Activated CD4-positive, alpha-beta memory T cell treated with anti-CD3 and anti-CD28 coated beads for 36 hours (primary cell): ENCODE data around the gene BMPR2. TPM values are rescaled to one million over a fixed set of nuclear protein-coding genes. Genes with fewer than 3 reads are reported as not detected.
"Not testable (repeated sequence)": the region's sequence is repeated elsewhere in the genome, so short reads cannot be mapped to it uniquely, and the experiment has no call there.

Experiments used
- CTCF ChIA-PET: fragments of 350-600 bp; sonication (Branson Sonifier 250); formaldehyde crosslinking; loops from one replicate; lab custom pipeline; 2021; ENCODE audit warnings: antibody characterized with exemption, inconsistent platforms; lab: Charles Lee
- POLR2A ChIA-PET: fragments of 350-600 bp; sonication (Branson Sonifier 250); formaldehyde crosslinking; loops from one replicate; lab custom pipeline; 2021; ENCODE audit warnings: antibody characterized with exemption; lab: Charles Lee
- DNase-seq: peaks from one replicate; pipeline ENCODE4 v3.0.0-alpha.2; 2020
- H3K27ac Mint-ChIP-seq: one replicate; pipeline ENCODE4 v1.8.0; 2021; ENCODE audit warnings: mixed read lengths
- H3K27me3 Mint-ChIP-seq: one replicate; pipeline ENCODE4 v1.8.0; 2021; ENCODE audit warnings: mixed read lengths
- H3K36me3 Mint-ChIP-seq: one replicate; pipeline ENCODE4 v1.8.0; 2021; ENCODE audit warnings: mixed read lengths
- H3K4me1 Mint-ChIP-seq: one replicate; pipeline ENCODE4 v1.8.0; 2021; ENCODE audit warnings: low read depth, mixed read lengths
- H3K4me3 Mint-ChIP-seq: one replicate; pipeline ENCODE4 v1.8.0; 2021; ENCODE audit warnings: mild to moderate bottlenecking, mixed read lengths
- H3K9me3 Mint-ChIP-seq: one replicate; pipeline ENCODE4 v1.8.0; 2021; ENCODE audit warnings: mixed read lengths
- intact Hi-C: fragments of 100-400 bp; cut with micrococcal nuclease; formaldehyde crosslinking; loops from one replicate; pipeline ENCODE4 v1.15.1; 2023
- total RNA-seq, 2 experiments: library from RNA; stranded (reverse); gene quantifications; one replicate each; pipeline ENCODE4 v1.2.3, GENCODE V29; 2021

BMPR2 gene
- total RNA-seq, 2 experiments from 2014 or later: 8.2 to 8.7 TPM

GRCh38 chr2:202361108-202361507 is 15.0 kb upstream of the BMPR2 start:
- Mint-ChIP-seq H3K9me3 (no peaks in the 10 kb centered on the region), H3K36me3 (no peaks in the 10 kb centered on the region), H3K4me3 (no peak overlapping the region), H3K27me3 (no peaks in the 10 kb centered on the region), H3K4me1 (no peaks in the 10 kb centered on the region), H3K27ac (no peak overlapping the region)
- CTCF ChIA-PET: no interaction called here
- intact Hi-C loops: no loop called here
- POLR2A ChIA-PET: no interaction called here
- no peak for DNase-seq

- Mint-ChIP-seq H3K4me1 (peaks cover 14% of the 10 kb centered on the region), H3K27me3 (no peaks in the 10 kb centered on the region), H3K4me3 (no peak overlapping the region), H3K27ac (no peak overlapping the region), H3K36me3 (peaks cover 2% of the 10 kb centered on the region), H3K9me3 (no peaks in the 10 kb centered on the region)
- no peak for DNase-seq
- intact Hi-C loops: loop anchor here (2.0 kb wide), 1 partner anchor 69 kb away; no protein-coding TSS in a partner anchor
- ChIA-PET CTCF (no interaction called here), POLR2A (no interaction called here)
Observed at GRCh38 chr2:202373490-202373889, 2.6 kb upstream of the BMPR2 start.

DNA sequence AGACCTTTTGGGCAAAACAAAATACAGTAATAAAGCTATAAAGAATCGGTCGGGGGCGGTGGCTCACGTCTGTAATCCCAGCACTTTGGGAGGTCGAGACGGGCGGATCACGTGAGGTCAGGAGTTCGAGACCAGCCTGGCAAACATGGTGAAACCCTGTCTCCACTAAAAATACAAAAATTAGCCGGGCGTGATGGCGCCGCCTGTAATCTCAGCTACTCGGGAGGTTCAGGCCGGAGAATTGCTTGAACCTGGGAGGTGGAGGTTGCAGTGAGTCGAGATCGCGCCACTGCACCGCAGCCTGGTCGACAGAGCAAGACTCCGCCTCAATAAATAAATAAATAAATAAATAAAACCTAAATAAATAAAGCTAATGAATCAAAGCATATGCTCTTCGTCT is 1.7 kb upstream of the BMPR2 start:
- H3K27ac Mint-ChIP-seq, H3K27me3 Mint-ChIP-seq, DNase-seq, H3K36me3 Mint-ChIP-seq, intact Hi-C loops, H3K9me3 Mint-ChIP-seq, CTCF ChIA-PET: not testable (repeated sequence)
- POLR2A ChIA-PET: interaction anchor here (1.4 kb wide), 1 partner anchor 35 kb away, joined by 3 read pairs; no protein-coding TSS in a partner anchor
- peaks cover 19% of the 10 kb centered on the region for H3K4me1 Mint-ChIP-seq
- H3K4me3 Mint-ChIP-seq: peak overlapping the region; percentile 98

- CTCF ChIA-PET: no interaction called here
- intact Hi-C loops: loop anchor here (1.0 to 5.0 kb wide), 4 partner anchors 98 to 733 kb away; partner anchors contain the start of genes CARF, FAM117B and WDR12
- peak overlapping the region; percentile 78 for H3K27ac Mint-ChIP-seq
Observed at GRCh38 chr2:202375033-202375608, 1.0 kb upstream of the BMPR2 start.

DNA sequence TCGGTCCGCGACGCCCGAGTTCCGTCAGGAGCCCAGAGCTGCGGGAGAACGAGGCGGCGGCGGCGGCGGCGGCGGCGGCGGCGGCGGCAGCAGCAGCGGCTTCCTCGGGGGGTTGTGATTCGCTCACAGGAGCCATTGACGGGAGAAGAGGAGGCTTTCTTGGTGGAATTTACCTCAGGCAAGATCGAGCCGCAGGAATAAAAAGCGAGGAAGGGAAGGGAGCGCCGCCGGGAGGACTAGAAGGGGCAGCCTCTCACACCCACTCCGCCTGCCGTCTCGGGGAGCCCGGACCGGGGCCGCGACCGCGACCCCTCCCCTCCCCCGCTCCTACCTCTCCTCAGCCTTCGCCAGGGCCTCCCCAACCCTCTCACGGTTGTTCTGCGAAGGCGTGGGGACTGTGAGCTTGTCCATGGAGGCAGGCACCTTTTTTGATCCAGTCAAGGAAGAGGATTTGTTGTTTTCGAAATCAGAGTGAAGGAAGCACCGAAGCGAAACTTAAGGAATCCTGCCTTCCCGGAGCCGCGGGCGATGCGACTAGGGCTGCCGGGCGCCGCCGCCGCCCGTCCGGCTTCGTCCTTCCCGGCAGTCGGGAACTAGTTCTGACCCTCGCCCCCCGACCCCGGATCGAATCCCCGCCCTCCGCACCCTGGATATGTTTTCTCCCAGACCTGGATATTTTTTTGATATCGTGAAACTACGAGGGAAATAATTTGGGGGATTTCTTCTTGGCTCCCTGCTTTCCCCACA is 506 bp downstream of the BMPR2 start:
- peak overlapping the region; percentile 80 for H3K27ac Mint-ChIP-seq
- no peaks in the 10 kb centered on the region for H3K9me3 Mint-ChIP-seq
- H3K36me3 Mint-ChIP-seq: peaks cover 2% of the 10 kb centered on the region
- peak; percentile 56 for DNase-seq
- CTCF ChIA-PET: no interaction called here
- POLR2A ChIA-PET: interaction anchor here (1.2 to 1.3 kb wide), 2 partner anchors 106 to 107 kb away, joined by 3 read pairs; no protein-coding TSS in a partner anchor
- intact Hi-C loops: loop anchor here (2.0 to 5.0 kb wide), 4 partner anchors 99 to 862 kb away; partner anchors contain the start of genes CARF, CYP20A1, FAM117B and WDR12
- no peaks in the 10 kb centered on the region for H3K27me3 Mint-ChIP-seq
- peak overlapping the region; percentile 98 for H3K4me3 Mint-ChIP-seq
- H3K4me1 Mint-ChIP-seq: peaks cover 30% of the 10 kb centered on the region

More at GRCh38 chr2:202375033-202375608, 1.0 kb upstream of the BMPR2 start:
- peaks cover 24% of the 10 kb centered on the region for H3K4me1 Mint-ChIP-seq
- no peaks in the 10 kb centered on the region for H3K27me3 Mint-ChIP-seq
- peak overlapping the region; percentile 98 for H3K4me3 Mint-ChIP-seq
- peak; percentile 64 for DNase-seq
- H3K9me3 Mint-ChIP-seq: no peaks in the 10 kb centered on the region
- peaks cover 2% of the 10 kb centered on the region for H3K36me3 Mint-ChIP-seq
- POLR2A ChIA-PET: interaction anchor here (1.4 kb wide), 1 partner anchor 36 kb away, joined by 3 read pairs; no protein-coding TSS in a partner anchor

DNA sequence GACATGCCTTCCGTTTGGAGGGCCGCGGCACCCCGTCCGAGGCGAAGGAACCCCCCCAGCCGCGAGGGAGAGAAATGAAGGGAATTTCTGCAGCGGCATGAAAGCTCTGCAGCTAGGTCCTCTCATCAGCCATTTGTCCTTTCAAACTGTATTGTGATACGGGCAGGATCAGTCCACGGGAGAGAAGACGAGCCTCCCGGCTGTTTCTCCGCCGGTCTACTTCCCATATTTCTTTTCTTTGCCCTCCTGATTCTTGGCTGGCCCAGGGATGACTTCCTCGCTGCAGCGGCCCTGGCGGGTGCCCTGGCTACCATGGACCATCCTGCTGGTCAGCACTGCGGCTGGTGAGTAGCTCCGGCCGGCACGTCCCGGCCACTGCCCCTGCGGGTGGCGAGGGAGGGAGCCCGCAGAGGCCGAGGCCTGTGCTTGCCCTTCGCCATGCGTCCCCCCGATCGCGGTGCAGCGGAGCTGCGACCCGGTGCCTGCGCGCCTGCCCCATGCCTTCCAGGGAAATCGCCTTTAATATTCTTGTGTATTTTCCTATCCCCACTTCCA is 1.2 kb downstream of the BMPR2 start:
- intact Hi-C loops: loop anchor here (2.0 to 5.0 kb wide), 4 partner anchors 100 to 862 kb away; partner anchors contain the start of genes CARF, CYP20A1, FAM117B and WDR12
- DNase-seq: peak; percentile 20
- peaks cover 2% of the 10 kb centered on the region for H3K36me3 Mint-ChIP-seq
- ChIA-PET CTCF (interaction anchor here (0.7 kb wide), 1 partner anchor 254 kb away, joined by 3 read pairs; no protein-coding TSS in a partner anchor), POLR2A (interaction anchor here (1.2 to 1.3 kb wide), 2 partner anchors 106 to 108 kb away, joined by 3 read pairs; no protein-coding TSS in a partner anchor)
- H3K27ac Mint-ChIP-seq: peak overlapping the region; percentile 80
- H3K27me3 Mint-ChIP-seq: no peaks in the 10 kb centered on the region
- H3K9me3 Mint-ChIP-seq: no peaks in the 10 kb centered on the region
- H3K4me3 Mint-ChIP-seq: peak overlapping the region; percentile 98
- peaks cover 30% of the 10 kb centered on the region for H3K4me1 Mint-ChIP-seq

- H3K4me3 Mint-ChIP-seq: peak overlapping the region; percentile 98
- ChIA-PET CTCF (interaction anchor here (0.7 kb wide), 1 partner anchor 254 kb away, joined by 3 read pairs; no protein-coding TSS in a partner anchor), POLR2A (interaction anchor here (1.3 kb wide), 1 partner anchor 108 kb away, joined by 3 read pairs; no protein-coding TSS in a partner anchor)
- no peaks in the 10 kb centered on the region for H3K27me3 Mint-ChIP-seq
- no peak for DNase-seq
- intact Hi-C loops: loop anchor here (5.0 kb wide), 3 partner anchors 101 to 534 kb away; partner anchors contain the start of genes CARF, FAM117B and WDR12
- no peaks in the 10 kb centered on the region for H3K9me3 Mint-ChIP-seq
- H3K36me3 Mint-ChIP-seq: peaks cover 2% of the 10 kb centered on the region
- H3K4me1 Mint-ChIP-seq: peaks cover 30% of the 10 kb centered on the region
- no peak overlapping the region for H3K27ac Mint-ChIP-seq
Observed at GRCh38 chr2:202378001-202378400, 1.9 kb downstream of the BMPR2 start.

GRCh38 chr2:202378662-202379358 is 2.7 kb downstream of the BMPR2 start:
- ChIA-PET CTCF (interaction anchor here (0.7 kb wide), 1 partner anchor 9 kb away, joined by 3 read pairs; no protein-coding TSS in a partner anchor), POLR2A (no interaction called here)
- intact Hi-C loops: loop anchor here (5.0 kb wide), 3 partner anchors 102 to 533 kb away; partner anchors contain the start of genes CARF, FAM117B and WDR12
- Mint-ChIP-seq H3K36me3 (peaks cover 2% of the 10 kb centered on the region), H3K27me3 (no peaks in the 10 kb centered on the region), H3K4me1 (peaks cover 30% of the 10 kb centered on the region), H3K4me3 (no peak overlapping the region), H3K9me3 (no peaks in the 10 kb centered on the region), H3K27ac (no peak overlapping the region)
- DNase-seq: no peak

GRCh38 chr2:202382684-202383083 is 6.6 kb downstream of the BMPR2 start:
- Mint-ChIP-seq H3K4me1 (peaks cover 38% of the 10 kb centered on the region), H3K4me3 (no peak overlapping the region), H3K27ac (no peak overlapping the region), H3K36me3 (no peaks in the 10 kb centered on the region), H3K9me3 (no peaks in the 10 kb centered on the region), H3K27me3 (no peaks in the 10 kb centered on the region)
- intact Hi-C loops: no loop called here
- POLR2A ChIA-PET: no interaction called here
- no peak for DNase-seq
- CTCF ChIA-PET: no interaction called here

GRCh38 chr2:202386495-202386894 is 10.4 kb downstream of the BMPR2 start:
- H3K4me3 Mint-ChIP-seq, H3K36me3 Mint-ChIP-seq, DNase-seq, H3K27me3 Mint-ChIP-seq, POLR2A ChIA-PET, H3K27ac Mint-ChIP-seq, intact Hi-C loops, CTCF ChIA-PET, H3K9me3 Mint-ChIP-seq: not testable (repeated sequence)
- H3K4me1 Mint-ChIP-seq: peaks cover 16% of the 10 kb centered on the region

GRCh38 chr2:202387608-202388342 is 11.6 kb downstream of the BMPR2 start:
- ChIA-PET POLR2A (no interaction called here), CTCF (interaction anchor here (0.8 kb wide), 1 partner anchor 9 kb away, joined by 3 read pairs; no protein-coding TSS in a partner anchor)
- Mint-ChIP-seq H3K27me3 (no peaks in the 10 kb centered on the region), H3K4me1 (peaks cover 14% of the 10 kb centered on the region), H3K9me3 (no peaks in the 10 kb centered on the region), H3K4me3 (no peak overlapping the region), H3K27ac (peak overlapping the region; percentile 31), H3K36me3 (no peaks in the 10 kb centered on the region)
- DNase-seq: peak; percentile 19
- intact Hi-C loops: no loop called here
